HepG2 (cell line): Measurements from ENCODE around the gene ZSCAN2. TPM values are rescaled to one million over a fixed set of nuclear protein-coding genes. Genes with fewer than 3 reads are reported as not detected.

Experiments used
- ARID2 ChIP-seq: sonication (generic); formaldehyde crosslinking; IDR thresholded peaks from 2 replicates; pipeline ENCODE4 v1.8.1; 2022; ENCODE audit warnings: mild to moderate bottlenecking, missing genetic modification reagents, borderline replicate concordance
- FOXA3 ChIP-seq: IDR thresholded peaks from 2 replicates; pipeline ENCODE4 v1.6.1; 2016; ENCODE audit warnings: missing genetic modification reagents, missing compliant biosample characterization
- HDAC2 ChIP-seq: sonication (generic); formaldehyde crosslinking; IDR thresholded peaks from 2 replicates; pipeline ENCODE4 v1.4.0; 2020; ENCODE audit warnings: missing genetic modification reagents
- KLF13 ChIP-seq: sonication (generic); formaldehyde crosslinking; IDR thresholded peaks from 2 replicates; pipeline ENCODE4 v1.4.0; 2020; ENCODE audit warnings: mild to moderate bottlenecking, missing genetic modification reagents
- MXD1 ChIP-seq: sonication (generic); formaldehyde crosslinking; IDR thresholded peaks from 2 replicates; pipeline ENCODE4 v1.4.0; 2020; ENCODE audit warnings: mild to moderate bottlenecking, missing genetic modification reagents
- MXD4 ChIP-seq: IDR thresholded peaks from 2 replicates; pipeline ENCODE4 v1.6.1; 2016; ENCODE audit warnings: mild to moderate bottlenecking, missing biosample characterization, missing genetic modification reagents
- NFATC3 ChIP-seq: sonication (generic); formaldehyde crosslinking; IDR thresholded peaks from 2 replicates; pipeline ENCODE4 v1.5.1; 2020; ENCODE audit warnings: mild to moderate bottlenecking, missing genetic modification reagents
- PITX1 ChIP-seq: sonication (generic); formaldehyde crosslinking; IDR thresholded peaks from 2 replicates; pipeline ENCODE4 v1.5.1; 2020; ENCODE audit warnings: mild to moderate bottlenecking, missing genetic modification reagents
- SMAD9 ChIP-seq: sonication (generic); formaldehyde crosslinking; IDR thresholded peaks from 2 replicates; pipeline ENCODE4 v1.5.1; 2020; ENCODE audit warnings: mild to moderate bottlenecking, missing genetic modification reagents
- SMARCC2 ChIP-seq: fragments of 450-650 bp; IDR thresholded peaks from 2 replicates; pipeline ENCODE4 v1.6.1; 2017; ENCODE audit warnings: antibody characterized with exemption, mild to moderate bottlenecking
- SOX13 ChIP-seq, 3 experiments: fragments of 450-650 bp in 1 of 3; sonication (generic) in 1 of 3; formaldehyde crosslinking in 1 of 3; IDR thresholded peaks in 2 of 3; conservative IDR thresholded peaks in 1 of 3; 2 replicates each; pipeline versions ENCODE4 v1.5.0 to v1.6.1; 2016 to 2020; ENCODE audit warnings: antibody characterized with exemption in 1 of 3, mild to moderate bottlenecking in 1 of 3, missing compliant biosample characterization in 1 of 3, missing genetic modification reagents in 1 of 3, moderate library complexity in 1 of 3
- SP140L ChIP-seq: sonication (generic); formaldehyde crosslinking; IDR thresholded peaks from 2 replicates; pipeline ENCODE4 v1.4.0; 2020; ENCODE audit warnings: missing genetic modification reagents, borderline replicate concordance
- SPEN ChIP-seq: sonication (generic); formaldehyde crosslinking; IDR thresholded peaks from 2 replicates; pipeline ENCODE4 v1.5.1; 2020; ENCODE audit warnings: low read depth, mild to moderate bottlenecking, missing genetic modification reagents
- SYNCRIP ChIP-seq: fragments of 200-400 bp; formaldehyde crosslinking; IDR thresholded peaks from 2 replicates; pipeline ENCODE4 v1.6.1; 2018; ENCODE audit warnings: mild to moderate bottlenecking, low read depth, low read length; ENCODE audit not compliant: insufficient read depth
- TEAD3 ChIP-seq: optimal IDR thresholded peaks from 2 replicates; pipeline ENCODE3; 2016; ENCODE audit warnings: borderline replicate concordance
- U2AF1 ChIP-seq: fragments of 200-400 bp; formaldehyde crosslinking; optimal IDR thresholded peaks from 2 replicates; pipeline ENCODE3; 2017; ENCODE audit warnings: mild to moderate bottlenecking, low read depth, low read length
- ZFP1 ChIP-seq: IDR thresholded peaks from 2 replicates; pipeline ENCODE4 v1.6.1; 2016
- ZNF24 ChIP-seq: fragments of 450-650 bp; IDR thresholded peaks from 2 replicates; pipeline ENCODE4 v1.6.1; 2017; ENCODE audit warnings: antibody characterized with exemption, mild to moderate bottlenecking
- ZNF264 ChIP-seq: sonication (generic); formaldehyde crosslinking; IDR thresholded peaks from 2 replicates; pipeline ENCODE4 v1.4.0; 2020; ENCODE audit warnings: missing genetic modification reagents
- ZNF430 ChIP-seq: sonication (generic); formaldehyde crosslinking; IDR thresholded peaks from 2 replicates; pipeline ENCODE4 v1.9.0; 2021; ENCODE audit warnings: mild to moderate bottlenecking, missing genetic modification reagents
- ZNF549 ChIP-seq: sonication (generic); formaldehyde crosslinking; IDR thresholded peaks from 2 replicates; pipeline ENCODE4 v1.5.0; 2020; ENCODE audit warnings: missing genetic modification reagents
- ZNF563 ChIP-seq: sonication (generic); formaldehyde crosslinking; IDR thresholded peaks from 2 replicates; pipeline ENCODE4 v1.8.0; 2022; ENCODE audit warnings: mild to moderate bottlenecking, moderate library complexity, missing genetic modification reagents
- ZNF577 ChIP-seq: sonication (generic); formaldehyde crosslinking; IDR thresholded peaks from 2 replicates; pipeline ENCODE4 v1.4.0; 2020; ENCODE audit warnings: mild to moderate bottlenecking, low read depth, missing genetic modification reagents, borderline replicate concordance
- ZNF644 ChIP-seq: IDR thresholded peaks from 2 replicates; pipeline ENCODE4 v1.6.1; 2016; ENCODE audit warnings: low read depth
- ZNF784 ChIP-seq: sonication (generic); formaldehyde crosslinking; IDR thresholded peaks from 2 replicates; pipeline ENCODE4 v1.5.1; 2020; ENCODE audit warnings: missing genetic modification reagents, mild to moderate bottlenecking, borderline replicate concordance
- ZNF83 ChIP-seq: sonication (generic); formaldehyde crosslinking; IDR thresholded peaks from 2 replicates; pipeline ENCODE4 v1.4.0; 2020; ENCODE audit warnings: missing genetic modification reagents, mild to moderate bottlenecking, borderline replicate concordance
- ZSCAN20 ChIP-seq: sonication (generic); formaldehyde crosslinking; IDR thresholded peaks from 2 replicates; pipeline ENCODE4 v1.4.0; 2020; ENCODE audit warnings: missing genetic modification reagents, mild to moderate bottlenecking, borderline replicate concordance
- ZSCAN22 ChIP-seq: sonication (generic); formaldehyde crosslinking; IDR thresholded peaks from 2 replicates; pipeline ENCODE4 v1.4.0; 2020; ENCODE audit warnings: mild to moderate bottlenecking, missing genetic modification reagents
- polyA plus RNA-seq, 8 experiments: library from polyadenylated mRNA; depleted of rRNA in 3 of 8; stranded (reverse) in 7 of 8; unstranded in 1 of 8; fragments of >200 nt; fragmentation: Illumina TruSeq in 4 of 8; extraction: Trizol in 4 of 8; gene quantifications; 2 replicates each; pipeline versions ENCODE4 v1.2.1 to v1.2.3, GENCODE V29; 2011 to 2016; ENCODE audit warnings: low read depth in 4 of 8, missing spikeins in 1 of 8, mixed read lengths in 1 of 8; ENCODE audit not compliant: insufficient read depth in 1 of 8
- total RNA-seq, 5 experiments: library from RNA; depleted of rRNA; stranded (reverse); fragments of >200 nt; fragmentation: Illumina TruSeq; extraction: Trizol; gene quantifications; 2 replicates each; pipeline ENCODE4 v1.2.3, GENCODE V29; 2016; ENCODE audit warnings: low read depth in 1 of 5
- TF ChIP-seq, protein P1 (sequence below): sonication (generic); formaldehyde crosslinking; IDR thresholded peaks from 2 replicates; pipeline ENCODE4 v1.8.1; 2023; ENCODE audit warnings: mild to moderate bottlenecking, missing genetic modification reagents
- TF ChIP-seq, protein P2 (sequence below): IDR thresholded peaks from 2 replicates; pipeline ENCODE4 v1.6.1; 2016; ENCODE audit warnings: missing genetic modification reagents, missing compliant biosample characterization

The ZSCAN2 gene
- total and polyA plus RNA-seq, 2 of the 13 experiments (the other 11 are each of a cell fraction or from before 2014, with no cell fraction given), result 11.4 to 21.5 TPM

DNA sequence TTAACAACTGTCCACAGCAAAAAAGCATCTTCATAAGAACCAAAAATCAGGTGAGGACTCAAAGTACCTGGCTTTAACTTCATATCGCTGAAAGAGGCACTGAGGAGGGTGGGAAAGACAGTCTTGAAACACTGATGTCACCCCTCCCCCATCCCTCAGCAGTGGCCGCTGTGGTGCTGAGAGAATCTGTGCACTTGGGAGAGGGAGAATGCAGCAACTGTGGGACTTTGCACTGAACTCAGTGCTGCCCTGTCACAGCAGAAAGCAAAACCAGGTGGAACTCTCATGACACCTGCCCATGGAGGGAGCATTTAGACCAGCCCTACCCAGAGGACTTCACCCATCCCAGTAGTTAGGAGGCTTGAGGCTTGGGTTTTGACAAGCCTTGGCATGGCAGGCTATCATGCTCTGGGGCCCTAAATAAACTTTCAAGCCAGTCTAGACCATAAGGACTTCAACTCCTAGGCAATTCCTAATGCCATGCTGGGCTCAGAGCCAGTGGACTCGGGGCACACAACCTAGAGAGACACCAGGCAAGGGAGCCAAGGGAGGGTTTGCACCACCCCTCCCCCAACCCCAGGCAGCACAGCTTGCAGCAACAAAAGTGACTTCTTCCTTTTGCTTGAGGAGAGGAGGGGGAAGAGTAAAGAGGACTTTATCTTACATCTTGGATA is 6.1 kb upstream of the ZSCAN2 start (continued):
- TF ChIP-seq, protein P1, sequence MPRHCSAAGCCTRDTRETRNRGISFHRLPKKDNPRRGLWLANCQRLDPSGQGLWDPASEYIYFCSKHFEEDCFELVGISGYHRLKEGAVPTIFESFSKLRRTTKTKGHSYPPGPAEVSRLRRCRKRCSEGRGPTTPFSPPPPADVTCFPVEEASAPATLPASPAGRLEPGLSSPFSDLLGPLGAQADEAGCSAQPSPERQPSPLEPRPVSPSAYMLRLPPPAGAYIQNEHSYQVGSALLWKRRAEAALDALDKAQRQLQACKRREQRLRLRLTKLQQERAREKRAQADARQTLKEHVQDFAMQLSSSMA (CRISPR knock-in tag), result 0 out of 2 replicates have a peak, but pooled peaks have one; percentile 41
- TF ChIP-seq SMAD9 (CRISPR knock-in tag), result no peak
- no peak for TF ChIP-seq ZSCAN22 (CRISPR knock-in tag)
- TF ChIP-seq NFATC3 (CRISPR knock-in tag), result 0 out of 2 replicates have a peak, but pooled peaks have one; percentile 36
- peak; percentile 80 for TF ChIP-seq TEAD3 (CRISPR knock-in tag)
- 0 out of 2 replicates have a peak, but pooled peaks have one; percentile 25 for TF ChIP-seq FOXA3 (CRISPR knock-in tag)
- no peak for TF ChIP-seq SMARCC2
- TF ChIP-seq ZNF563 (CRISPR knock-in tag), result peak; percentile 91
- TF ChIP-seq PITX1 (CRISPR knock-in tag), result peak; percentile 26; the same call in 1 of the 2 replicates
- TF ChIP-seq HDAC2 (CRISPR knock-in tag), result 0 out of 2 replicates have a peak, but pooled peaks have one; percentile 48
- TF ChIP-seq, protein P2, sequence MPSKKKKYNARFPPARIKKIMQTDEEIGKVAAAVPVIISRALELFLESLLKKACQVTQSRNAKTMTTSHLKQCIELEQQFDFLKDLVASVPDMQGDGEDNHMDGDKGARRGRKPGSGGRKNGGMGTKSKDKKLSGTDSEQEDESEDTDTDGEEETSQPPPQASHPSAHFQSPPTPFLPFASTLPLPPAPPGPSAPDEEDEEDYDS, result peak; percentile 41; the same call in 1 of the 2 replicates
- no peak for TF ChIP-seq ZNF430 (CRISPR knock-in tag)
- TF ChIP-seq ZNF264, result peak; percentile 72; the same call in 1 of the 2 replicates
- no peak for TF ChIP-seq ZNF577 (CRISPR knock-in tag)
- TF ChIP-seq ZSCAN20, result no peak
- no peak for TF ChIP-seq ZFP1 (CRISPR knock-in tag)
- TF ChIP-seq U2AF1, result no peak
- TF ChIP-seq KLF13 (CRISPR knock-in tag), result no peak
- TF ChIP-seq ZNF784 (CRISPR knock-in tag), result 0 out of 2 replicates have a peak, but pooled peaks have one; percentile 21
- no peak for TF ChIP-seq ZNF83 (CRISPR knock-in tag)
- no peak for TF ChIP-seq ZNF24
- TF ChIP-seq ZNF644 (CRISPR knock-in tag), result peak; percentile 64; the same call in 1 of the 2 replicates
- TF ChIP-seq MXD1 (CRISPR knock-in tag), result no peak
- TF ChIP-seq MXD4 (CRISPR knock-in tag), result peak; percentile 19; the same call in 1 of the 2 replicates
- TF ChIP-seq ARID2 (CRISPR knock-in tag), result no peak
- no peak for TF ChIP-seq SOX13 (IDR thresholded peaks at IDR 0.05)
- TF ChIP-seq SOX13 (CRISPR knock-in tag; conservative IDR thresholded peaks at IDR 0.05 in 1 of 2, IDR thresholded peaks at IDR 0.05 in 1 of 2), result no peak
- no peak for TF ChIP-seq SYNCRIP
- TF ChIP-seq SPEN, result 0 out of 2 replicates have a peak, but pooled peaks have one; percentile 10
- TF ChIP-seq ZNF549, result peak; percentile 87; the same call in 1 of the 2 replicates
- no peak for TF ChIP-seq SP140L (CRISPR knock-in tag)
